Stimulated activated CD8-positive, alpha-beta memory T cell treated with anti-CD3 and anti-CD28 coated beads, Interleukin-15, amount 100 ng/mL, for 1 hour (primary cell): Measurements from ENCODE around the gene FAT2.

Source experiments
- DNase-seq: peaks from one replicate; pipeline ENCODE4 v3.0.0-alpha.2; 2020; ENCODE audit warnings: low read depth

Gene FAT2

GRCh38 chr5:151591144-151591819 lies at the start of gene FAT2:
FAT2 (minus strand) TSS chr5:151591331; CDS start chr5:151568931, 22,400 bp downstream.
- DNase-seq = no peak

DNA sequence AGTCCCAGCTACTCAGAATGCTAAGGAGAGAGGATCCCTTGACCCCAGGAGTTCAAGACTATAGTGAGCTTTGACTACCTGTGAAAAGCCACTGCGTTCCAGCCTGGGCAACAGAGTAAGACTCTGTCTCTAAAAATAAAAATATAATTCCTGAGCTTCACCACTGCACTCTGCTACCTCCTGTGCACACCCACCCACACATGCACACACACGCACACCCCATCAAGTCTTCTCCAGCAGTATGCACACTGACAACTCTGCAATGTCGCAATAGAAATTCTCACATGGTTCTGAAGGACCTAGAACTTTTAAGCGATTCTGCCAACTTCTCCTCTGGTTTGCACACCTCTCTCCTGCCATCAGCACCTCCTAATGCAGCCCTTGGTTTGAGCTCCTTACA lies 47.5 kb upstream of the FAT2 start:
- no peak for DNase-seq

DNA sequence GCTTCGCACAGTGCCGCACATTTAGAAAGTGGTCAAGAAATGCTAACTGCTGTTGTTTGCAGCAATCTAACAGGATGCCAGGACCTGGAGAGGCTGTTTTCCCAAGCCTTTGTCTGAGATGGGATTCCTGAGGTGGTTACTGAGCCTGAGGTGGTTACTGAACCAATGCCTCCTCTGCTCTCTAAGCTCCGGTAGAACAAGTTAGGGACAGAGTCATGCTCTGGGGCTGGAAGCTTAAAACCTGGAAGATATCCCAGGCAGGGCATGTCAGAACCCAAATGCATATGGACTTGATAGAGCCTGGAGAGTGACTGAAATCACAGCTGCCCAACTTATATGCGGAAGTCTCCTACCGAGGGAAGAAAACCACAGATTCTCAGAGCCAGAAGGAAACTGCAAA lies 46.5 kb upstream of the FAT2 start:
- no peak for DNase-seq

DNA sequence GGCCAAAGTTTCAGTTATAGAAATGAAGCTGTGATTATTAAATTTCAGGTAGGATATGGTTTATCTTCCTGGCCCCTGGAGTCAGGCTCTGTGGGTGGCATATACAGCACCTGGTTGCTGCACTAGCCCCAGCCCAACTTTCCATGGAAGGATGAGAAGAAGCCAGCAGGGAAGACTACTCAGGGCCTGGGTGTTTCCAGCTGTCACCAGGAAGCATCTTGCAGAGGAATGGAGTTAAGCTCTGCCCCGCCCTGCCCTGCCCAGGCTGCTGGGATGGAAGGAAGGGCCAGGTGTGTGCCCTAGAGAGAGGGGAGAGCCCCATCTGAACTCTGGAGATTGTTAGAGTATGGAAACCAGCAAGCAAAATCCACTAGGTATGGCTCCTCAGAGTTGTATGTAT lies 42.8 kb upstream of the FAT2 start:
- no peak for DNase-seq

DNA sequence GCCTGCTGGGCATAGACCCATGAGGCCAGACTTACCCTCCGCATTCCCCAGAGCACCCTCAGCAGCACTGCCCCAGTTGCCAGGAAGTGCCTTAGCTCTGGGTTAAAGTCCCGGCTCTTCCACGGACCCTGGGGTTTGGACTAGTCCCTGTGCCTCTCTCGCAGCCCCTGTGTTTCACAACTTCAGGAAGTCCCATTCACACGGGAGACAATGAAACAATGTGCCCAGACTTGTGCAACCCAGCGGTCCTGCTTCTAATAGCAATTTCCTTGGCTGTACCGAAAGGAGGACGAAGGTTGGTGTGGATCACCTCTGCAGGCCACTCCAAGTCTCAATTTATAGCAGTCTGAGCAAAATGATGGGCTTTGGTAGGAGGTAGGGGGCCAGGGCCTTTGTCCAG lies 41.8 kb upstream of the FAT2 start:
- DNase-seq = no peak

DNA sequence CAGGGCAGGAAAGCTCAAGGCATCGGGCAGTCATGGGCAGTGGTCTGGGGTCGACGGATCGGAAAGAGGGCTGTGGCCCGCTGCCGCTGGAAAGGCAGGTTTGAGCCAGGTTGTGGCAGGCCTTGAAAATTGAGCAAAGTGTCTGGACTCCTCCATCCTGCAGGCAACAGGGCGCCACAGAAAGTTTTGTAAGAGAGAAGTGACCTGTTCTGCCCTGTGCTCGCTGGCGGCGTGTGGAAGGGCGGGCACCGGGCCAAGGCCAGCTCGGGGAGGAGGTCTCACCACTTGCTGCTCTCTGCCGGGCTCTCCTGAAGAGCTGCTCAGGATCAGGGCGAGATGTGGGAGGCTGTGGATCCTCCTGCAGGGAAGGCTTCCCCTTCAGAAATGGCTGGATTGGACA lies 41.4 kb upstream of the FAT2 start:
- no peak for DNase-seq

DNA sequence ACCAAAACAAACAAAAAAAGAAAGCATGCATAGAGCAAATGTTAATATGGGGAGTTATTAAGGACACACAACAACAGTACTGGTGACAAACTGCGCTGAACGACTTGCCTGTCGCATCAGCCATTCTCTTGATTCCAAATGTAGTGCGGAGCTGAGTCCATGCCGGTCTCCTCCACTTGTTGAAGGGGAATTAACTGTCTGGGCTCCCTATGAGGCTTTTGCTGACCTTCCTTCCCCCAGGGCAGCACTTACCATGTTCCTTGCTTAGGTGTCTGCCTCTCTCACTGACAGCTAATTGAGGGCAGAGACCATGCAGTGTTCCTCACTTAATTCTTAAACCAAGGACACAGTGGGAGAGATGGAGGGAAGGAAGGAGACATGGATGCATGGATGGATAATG lies 40.8 kb upstream of the FAT2 start:
- no peak for DNase-seq

DNA sequence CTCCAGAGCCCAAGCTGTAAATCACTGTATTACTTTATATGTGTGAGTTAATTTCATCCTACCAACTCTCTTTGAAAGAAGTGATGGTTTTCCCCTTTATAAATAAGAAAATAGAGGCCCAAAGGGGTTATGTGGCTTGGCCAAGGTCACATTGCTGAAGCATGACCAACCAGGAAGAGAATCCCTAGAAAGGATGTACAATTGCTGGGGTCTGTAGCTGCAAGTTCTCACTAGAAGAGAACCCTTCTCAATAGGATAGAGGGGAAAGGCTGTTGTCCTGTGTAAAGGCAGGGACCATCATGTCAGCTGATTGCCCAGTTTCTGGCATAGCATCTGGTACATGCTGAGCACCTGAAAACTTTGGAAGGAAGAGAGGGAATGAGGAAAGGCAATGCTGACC lies 39.0 kb upstream of the FAT2 start:
- no peak for DNase-seq

DNA sequence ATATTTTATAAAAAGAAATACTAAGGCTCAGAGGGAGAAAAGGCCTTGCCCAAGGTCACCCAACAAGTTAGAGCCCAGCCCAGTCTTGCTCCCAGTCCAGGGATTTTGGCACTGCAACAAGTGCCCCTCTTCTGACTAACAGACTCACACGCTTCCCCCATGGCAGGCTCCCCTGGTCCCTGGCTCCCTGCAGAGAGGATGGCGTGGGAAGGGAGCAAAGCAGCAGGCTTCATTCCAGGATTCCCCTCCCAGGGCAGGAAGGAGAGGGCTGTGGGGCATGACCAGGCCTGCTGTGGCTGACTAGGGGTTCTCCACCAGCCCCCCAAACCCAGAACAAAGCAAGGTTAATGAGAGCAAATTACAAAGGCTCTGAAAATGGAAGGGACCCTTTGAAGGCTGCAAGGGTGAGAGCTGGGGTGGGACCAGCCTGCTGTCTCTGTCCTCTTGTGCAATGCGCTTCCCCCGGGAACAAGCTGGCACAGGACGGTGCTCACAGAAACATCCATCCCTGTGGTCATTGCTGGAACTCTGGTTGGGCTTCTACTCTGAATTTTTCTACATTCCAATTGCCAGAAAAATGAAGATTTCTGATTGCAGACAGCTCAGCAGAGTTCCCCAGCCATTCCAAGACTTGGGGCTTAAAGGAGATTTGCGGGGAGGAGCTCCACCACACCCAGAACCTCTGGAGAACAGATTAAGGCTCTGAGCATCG lies 37.1 kb upstream of the FAT2 start:
- no peak for DNase-seq

DNA sequence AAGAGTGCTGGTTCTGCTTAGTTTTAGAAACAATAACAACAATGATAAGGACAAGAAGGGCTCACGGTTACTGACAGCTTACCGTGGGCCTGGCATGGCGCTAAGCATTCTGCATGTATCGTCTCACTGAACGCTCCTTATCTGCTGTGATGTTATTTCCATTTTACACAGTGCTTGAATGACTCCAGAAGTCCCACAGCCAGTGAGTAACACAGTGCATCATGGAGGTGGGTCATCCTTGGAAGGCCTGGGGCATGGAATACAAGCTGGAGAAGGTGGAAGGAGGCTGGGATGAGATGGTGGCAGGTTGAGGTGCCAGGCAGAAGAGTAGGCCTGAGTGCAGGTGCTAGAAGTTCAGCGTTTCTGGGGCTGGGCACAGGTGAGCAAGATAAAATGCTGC lies 36.5 kb upstream of the FAT2 start:
- no peak for DNase-seq

DNA sequence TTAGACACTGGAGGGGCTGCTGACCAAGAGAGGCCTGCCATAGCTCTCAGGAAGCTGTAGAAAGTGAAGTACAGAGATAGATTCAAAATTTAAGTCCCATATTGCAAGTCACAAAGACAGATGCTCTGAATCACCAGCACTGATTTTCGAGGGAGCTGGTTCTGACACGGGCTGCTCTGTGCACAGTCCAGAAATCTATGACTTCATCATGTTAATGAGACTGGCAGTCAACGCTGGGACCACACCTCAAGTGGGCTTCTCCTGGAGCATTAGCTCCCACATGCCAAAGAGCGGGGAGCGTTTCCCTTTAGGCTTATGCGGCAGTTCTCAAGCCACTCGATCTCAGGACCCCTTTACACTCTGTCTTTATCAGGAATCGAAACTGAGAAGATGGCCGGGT lies 34.2 kb upstream of the FAT2 start:
- DNase-seq = no peak

DNA sequence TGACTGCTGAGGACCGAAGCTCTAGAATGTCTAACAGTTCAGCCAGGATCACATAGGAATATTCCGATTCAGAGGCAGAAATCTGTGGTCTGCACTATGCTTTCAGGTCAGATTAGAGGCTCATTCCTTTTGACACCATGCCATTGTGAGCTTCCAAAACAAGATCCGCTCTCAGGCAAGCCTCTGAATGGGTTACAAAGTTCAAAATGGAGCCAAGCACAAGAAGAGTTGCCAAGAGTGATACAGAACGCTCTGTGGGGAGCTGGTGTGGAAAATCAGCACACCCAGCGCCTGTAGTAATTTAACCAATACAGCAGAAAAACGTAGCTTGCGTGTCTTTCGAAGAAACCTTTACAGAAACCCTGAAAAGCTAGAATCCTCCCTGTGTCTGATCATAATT lies 33.3 kb upstream of the FAT2 start:
- DNase-seq = no peak

DNA sequence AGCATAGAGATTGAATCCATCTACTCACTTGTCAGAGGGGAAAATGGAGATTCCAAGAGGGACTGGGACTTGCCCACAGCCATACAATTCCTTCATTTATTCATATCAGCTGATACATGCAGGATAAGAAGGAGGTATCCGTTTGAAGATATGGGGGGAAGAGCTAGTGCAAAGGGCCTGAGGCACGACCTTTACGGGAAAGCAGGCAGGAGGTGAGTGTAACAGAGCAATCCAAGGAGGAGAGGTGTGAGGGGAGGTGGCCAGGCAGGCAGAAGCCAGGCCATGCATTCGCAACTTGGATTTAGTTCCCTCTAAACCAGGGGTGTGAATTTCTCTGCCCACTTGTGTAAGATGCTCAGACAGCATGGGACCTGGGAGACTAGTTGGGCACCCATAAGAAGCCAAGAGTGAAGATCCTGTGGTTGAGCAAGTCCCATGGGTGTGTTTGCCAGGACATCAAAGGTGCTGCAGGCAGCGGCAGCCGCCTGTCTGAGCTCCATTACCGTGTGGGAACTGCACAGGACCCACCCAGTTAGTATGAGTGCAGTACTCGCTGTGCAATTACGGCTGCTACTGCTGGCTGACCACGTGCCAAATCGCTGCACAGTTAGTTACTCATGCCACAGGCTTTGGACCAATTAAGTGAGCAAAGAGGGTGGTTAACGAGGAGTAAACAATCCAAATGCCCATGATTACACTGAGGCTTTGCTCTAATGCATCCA lies 31.4 kb upstream of the FAT2 start:
- DNase-seq = no peak

- DNase-seq = no peak
These were observed 29.3 kb upstream of the FAT2 start for GRCh38 chr5:151620461-151620840.

GRCh38 chr5:151619812-151620460 lies 28.8 kb upstream of the FAT2 start:
- DNase-seq = no peak

DNA sequence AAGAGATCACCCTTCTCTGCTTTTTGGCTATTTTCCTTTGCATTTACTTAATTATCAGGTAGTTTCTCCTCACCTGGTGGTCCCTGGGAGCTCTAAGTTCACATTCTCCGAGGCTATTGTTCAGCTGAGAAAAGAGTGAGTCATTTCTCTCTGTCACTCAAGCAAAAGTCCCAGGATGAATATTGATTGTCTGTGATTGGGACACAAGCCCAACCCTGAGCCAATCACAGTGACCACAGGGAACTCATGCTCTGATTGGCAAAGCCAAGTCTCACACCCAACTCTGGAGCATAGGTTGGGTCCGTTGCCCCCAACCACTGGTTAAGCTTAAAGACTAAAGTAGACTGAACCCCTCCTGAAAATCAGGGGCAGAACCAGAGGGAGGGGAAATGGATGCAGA lies 27.8 kb upstream of the FAT2 start:
- DNase-seq = no peak

DNA sequence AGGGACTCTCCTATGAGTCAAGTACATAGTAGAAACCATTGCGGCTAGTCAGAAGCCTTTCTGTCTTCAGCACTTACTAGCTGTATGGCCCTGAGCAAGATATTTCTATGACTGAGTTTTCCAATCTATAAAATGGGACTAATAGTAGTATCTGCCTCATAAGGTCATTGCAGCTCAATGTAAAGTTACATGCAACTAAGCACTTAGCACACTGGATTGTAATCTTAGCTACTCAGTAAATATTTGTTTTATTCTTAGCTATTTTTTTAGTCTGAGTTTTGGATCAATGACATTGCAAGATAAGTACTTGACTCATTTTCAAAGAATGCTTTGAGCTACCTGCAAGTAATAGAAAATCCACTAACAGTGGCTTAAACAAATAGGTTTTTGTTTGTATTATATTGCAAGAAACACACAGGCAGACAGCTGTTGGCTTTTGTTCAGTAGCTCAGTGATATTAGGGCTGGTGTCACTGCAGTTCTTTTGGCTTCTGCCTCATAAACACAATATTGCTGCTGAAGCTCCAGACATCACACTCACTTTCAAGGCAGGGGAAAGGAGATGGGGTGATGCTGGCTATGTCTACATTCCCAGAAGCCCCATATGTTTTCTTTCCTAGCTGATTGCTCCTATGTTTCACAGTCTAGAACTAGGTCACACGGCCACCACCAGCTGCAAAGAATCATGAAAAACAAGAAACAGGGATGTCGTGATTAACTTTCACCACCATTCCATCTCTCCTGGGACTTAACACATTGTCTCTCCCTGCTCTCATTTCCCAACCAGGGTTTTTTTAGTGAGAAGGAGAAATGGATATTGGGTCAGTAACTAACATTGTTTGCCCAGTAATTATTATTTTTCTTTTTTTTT lies 26.9 kb upstream of the FAT2 start:
- no peak for DNase-seq

DNA sequence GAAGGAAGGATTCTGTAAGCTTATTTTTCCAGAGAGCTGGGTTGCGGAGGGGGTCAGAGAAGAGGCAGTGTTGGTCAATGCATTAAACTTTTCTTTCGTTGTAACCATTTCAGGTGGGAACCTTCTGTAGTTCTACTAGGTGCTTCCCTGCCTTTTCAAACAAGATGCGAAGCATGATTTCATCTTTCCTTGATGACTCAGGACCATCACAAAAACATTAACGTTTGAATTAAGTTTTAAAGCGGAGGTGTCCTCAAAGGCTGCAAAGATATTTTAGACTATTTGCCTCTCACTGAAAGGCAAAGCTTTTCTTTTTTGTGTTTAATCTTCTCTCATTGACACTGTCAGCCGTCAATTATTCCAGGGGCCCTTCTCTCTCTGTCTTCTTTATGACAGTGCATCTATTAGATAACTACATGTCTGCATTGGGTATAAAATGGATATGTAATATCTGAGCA lies 26.3 kb upstream of the FAT2 start:
- no peak for DNase-seq

- no peak for DNase-seq
These were observed 24.3 kb upstream of the FAT2 start for GRCh38 chr5:151615431-151615830.

GRCh38 chr5:151614565-151614964 lies 23.4 kb upstream of the FAT2 start:
- no peak for DNase-seq

DNA sequence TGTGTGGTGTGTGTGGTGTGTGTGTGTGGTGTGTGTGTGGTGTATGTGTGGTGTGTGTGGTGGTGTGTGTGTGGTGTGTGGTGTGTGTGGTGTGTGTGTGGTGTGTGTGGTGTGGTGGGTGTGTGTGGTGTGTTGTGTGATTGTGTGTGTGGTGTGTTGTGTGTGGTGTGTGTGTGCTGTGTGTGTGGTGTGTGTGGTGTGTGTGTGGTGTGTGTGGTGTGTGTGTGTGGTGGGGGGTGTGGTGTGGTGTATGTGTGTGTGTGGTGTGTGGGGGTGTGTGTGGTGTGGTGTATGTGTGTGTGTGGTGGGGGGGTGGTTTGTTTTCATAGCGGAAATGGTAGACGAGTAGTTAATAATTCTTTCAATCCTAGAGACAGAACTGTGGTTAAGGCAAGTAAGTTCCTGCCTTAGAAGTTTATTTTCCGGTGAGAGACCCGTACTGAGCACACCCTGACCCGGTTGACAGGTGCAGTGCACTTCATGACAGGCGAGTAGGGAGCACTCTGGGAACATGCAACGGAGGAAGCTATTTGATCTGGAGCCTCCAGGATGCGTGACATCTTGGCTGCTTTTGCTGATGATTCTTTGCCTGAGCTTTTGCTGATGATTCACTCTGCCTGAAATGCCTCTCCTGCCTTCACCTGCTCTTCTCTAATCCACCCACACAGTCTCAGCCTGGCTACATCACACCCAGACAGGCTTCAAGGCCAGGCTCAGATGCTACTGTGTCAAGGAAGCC lies 21.7 kb upstream of the FAT2 start:
- no peak for DNase-seq
